Stimulated activated CD4-positive, alpha-beta T cell treated with anti-CD3 and anti-CD28 coated beads, Interleukin-4, amount 100 ng/mL, for 24 hours (primary cell): ENCODE data around the gene NTMT1.

Source experiments
- DNase-seq: peaks from one replicate; pipeline ENCODE4 v3.0.0-alpha.2; 2020

Gene NTMT1

DNA sequence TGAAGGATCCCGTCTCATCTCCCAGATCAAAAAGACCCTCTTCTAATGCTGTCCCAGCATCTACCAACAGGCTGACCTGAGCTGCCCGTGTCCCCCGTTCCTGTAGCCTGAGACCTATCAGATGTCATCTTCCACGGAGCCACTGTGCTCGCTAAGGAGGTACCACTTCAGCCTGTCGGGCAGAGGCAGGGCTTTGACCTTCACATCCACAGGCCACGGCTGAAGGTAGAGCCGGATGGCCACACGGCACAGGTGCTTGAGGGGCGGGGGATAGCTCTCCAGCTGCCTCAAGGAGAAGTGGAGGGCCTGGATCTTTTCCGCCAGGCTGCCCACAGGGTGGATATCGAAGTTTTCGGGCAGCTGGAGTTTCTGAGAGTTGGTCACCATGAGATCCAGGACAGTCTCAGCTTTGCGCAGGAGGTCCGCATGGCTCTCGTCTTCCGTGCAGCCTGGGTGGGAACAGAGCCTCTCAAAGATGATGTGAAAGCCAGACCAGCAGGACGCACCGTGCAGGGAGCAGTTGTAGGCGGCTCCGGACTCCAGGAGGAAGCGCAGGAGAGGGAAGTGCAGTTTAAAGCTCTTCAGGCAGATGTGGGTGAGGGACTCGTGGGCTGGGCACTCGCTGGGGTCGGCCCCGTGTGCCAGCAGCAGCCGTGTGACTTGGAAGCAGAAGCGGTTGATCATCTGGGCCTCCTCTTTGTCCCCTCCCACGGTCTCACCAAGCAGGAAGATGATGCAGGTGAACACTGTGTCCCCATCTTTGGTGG lies 11.9 kb downstream of the NTMT1 start:
- no peak for DNase-seq

DNA sequence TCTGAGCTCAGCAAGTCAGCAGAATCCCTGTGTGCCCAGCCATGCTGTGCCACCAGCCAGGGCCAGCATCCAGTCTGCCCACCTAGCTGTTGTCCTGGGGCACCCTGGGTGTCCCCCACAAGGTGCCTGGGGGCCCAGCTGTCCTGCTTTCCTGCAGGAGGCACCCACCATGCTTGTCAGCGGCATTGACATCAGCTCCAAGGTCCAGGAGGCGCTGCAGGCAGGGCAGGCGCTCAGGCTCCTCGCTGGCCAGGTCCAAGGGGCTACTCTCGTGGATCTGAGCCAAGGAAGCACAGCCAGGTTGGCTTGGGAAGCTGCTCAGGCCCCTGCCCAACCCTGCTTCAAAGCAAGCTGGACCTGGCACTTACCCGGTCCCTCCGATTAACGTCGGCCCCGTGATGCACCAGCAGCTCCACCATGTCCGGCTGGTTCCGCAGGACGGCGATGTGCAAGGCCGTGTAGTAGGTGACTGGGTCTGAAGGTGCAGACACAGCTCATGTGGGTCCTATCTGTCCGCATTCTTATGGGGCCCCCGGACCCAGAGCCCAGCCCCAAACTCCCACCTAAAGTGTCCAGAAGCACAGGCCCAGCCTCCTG lies 13.2 kb downstream of the NTMT1 start:
- DNase-seq = no peak

DNA sequence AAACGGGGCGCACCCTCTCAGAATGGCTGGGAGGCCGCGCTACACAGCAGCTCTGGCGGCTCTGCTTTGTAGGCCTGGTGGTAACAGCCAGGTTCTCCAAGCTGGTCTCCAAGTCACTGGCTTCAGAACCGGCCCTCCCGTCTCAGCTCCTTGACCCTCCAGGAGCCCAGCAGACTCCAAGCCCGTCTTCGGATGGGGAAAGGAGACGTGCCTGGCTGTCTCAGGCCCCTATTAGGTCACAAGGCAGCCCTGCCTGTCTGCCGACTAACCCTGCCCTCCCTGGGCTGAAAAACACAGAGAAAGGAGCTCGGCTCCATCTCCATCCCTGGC lies 13.8 kb downstream of the NTMT1 start:
- DNase-seq = no peak

GRCh38 chr9:129640086-129640870 lies 14.3 kb downstream of the NTMT1 start:
- no peak for DNase-seq

- no peak for DNase-seq
Measured at GRCh38 chr9:129640871-129641749, 15.1 kb downstream of the NTMT1 start.

GRCh38 chr9:129641750-129642585 lies 16.0 kb downstream of the NTMT1 start, which contains the start of gene ASB6:
Gene ASB6 (minus strand): TSS chr9:129642151. CDS start chr9:129641999, 152 bp downstream.
- peak; percentile 96 for DNase-seq

- DNase-seq = no peak
Measured at GRCh38 chr9:129643706-129644105, 17.7 kb downstream of the NTMT1 start.

GRCh38 chr9:129644365-129644764 lies 18.4 kb downstream of the NTMT1 start:
- no peak for DNase-seq

DNA sequence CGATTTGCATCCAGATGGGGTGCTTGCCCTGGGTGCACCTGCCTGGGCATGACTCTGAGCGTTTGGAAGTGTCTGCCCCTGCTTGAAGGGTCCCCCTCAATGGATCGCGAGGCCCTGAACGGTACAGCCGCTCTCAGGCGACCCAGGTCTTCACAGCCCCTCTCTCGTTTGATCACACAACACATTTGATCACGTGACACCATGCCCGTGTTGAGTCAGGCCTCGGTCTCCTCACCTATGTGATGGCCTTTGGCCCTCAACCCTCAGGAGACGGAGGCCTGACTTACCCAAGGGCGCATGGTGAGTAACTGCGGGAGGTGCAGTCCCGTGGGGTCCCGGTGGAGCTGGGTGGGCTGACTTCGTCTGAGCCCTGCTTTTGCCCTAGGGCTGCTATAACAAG lies 18.9 kb downstream of the NTMT1 start:
- DNase-seq = no peak

- DNase-seq = no peak
Measured at GRCh38 chr9:129646252-129646651, 20.3 kb downstream of the NTMT1 start.

DNA sequence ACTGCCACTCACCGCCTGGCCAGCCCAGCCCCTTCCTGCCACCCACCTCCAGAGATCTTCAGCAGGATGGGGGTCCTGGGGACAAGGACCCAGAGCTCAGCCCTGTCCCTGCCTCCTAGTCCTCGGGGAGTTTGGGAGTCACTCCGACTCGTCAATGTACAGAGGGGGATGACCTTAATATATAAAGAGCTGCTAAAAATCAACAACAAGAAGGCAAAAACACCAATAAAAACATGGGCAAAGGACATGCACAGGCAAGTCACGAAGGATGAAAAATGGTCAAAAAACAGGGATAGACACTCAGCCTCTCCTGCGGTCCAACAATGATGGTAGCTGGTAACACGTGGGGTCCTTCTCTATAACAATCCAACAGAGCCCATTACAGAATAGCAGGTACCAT lies 20.7 kb downstream of the NTMT1 start:
- DNase-seq = no peak

DNA sequence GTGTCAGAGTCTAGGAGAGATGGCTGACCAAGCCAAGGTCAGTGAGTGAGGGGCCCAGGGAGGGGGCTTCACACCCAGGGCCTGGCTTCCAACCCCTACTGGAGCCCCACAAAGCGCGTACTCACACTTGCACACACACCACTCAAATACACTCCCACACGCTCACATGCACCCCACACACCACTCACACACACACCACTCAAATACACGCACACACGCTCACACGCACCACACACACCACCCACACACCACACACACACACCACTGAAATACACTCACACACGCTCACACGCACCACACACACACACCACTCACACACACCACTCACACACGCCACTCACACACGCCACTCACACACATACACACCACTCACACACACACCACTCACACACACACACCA lies 21.7 kb downstream of the NTMT1 start:
- DNase-seq = no peak

- DNase-seq = no peak
Measured at GRCh38 chr9:129648092-129648763, 22.3 kb downstream of the NTMT1 start.

DNA sequence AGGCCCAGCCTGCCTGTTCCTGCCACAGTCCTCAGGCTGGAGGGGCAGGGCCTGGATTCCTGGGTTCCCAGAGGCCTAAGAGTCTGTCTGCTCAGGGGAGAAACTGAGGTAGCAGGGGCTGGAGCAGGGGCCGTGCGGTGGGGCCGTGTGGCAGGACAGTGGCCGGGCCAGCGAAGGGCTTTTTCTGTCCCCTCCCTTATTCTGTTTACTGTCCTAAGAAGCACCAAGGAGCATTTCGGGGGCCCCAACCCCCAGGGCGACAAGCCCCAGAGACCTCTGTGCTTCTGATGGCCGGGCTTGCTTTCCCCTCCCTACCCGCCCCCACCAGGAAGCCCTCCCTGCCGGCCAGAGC lies 22.8 kb downstream of the NTMT1 start:
- DNase-seq = no peak

- no peak for DNase-seq
Measured at GRCh38 chr9:129649726-129650679, 24.0 kb downstream of the NTMT1 start.

DNA sequence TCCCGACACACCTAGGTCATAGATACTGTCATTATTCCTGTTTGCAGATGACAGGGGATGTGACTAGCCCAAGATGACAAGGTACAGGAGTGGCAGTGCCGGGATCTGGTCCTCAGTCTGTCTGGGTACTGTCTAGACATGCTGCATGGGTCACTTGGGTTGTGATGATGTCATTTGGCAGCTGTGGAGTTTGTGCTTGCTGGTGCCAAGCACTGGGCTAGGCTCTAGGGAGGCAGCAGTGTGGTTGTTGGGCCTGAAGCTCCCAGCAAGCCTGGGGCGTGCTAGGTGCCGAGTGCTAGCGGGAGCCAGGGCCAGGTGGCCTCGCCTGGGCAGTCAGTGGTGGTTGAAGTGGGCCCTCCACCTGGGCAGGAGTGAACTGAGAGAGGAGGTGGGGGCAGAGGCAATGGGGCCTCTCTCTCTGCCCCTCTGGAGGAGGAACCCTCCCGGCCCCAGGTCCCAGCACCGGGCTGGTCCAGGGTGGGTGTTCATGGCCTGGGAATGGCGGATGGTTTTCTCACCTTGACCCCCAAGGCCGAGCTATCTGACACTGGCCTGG lies 24.8 kb downstream of the NTMT1 start:
- DNase-seq = no peak

DNA sequence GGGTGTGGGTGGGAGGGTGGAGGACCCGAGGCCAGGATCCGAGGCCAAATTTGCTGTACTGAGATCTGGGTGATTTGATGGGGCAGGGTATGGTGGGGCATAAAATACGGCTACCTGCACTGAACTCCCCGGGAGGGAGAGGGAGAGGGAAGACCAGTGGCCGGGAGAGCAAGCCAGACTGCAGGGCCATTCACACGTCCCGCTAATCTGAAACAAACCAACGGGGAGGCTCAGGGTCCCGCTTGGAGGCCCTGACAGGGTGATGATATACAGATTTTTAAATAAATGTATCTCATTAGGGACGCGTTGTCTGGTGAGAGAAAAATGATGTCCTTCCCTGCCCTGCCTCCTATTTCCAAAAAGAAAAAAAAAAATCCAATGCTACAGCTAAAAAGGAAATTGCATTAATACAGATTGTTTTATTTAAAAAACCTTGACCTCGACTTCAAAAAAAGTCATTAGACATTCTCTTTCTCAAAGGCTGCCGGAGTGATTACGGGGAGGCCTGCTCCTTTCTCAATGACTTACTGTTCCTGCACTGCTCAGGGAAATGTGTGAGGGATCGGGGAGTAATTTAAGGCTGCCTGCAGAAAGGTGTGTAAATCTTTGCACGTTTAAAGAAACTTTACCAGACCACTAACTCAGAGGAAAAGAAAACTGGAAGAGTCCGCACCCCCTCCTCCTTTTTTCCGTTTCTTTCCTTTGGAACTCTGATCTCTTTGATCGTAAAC lies 28.0 kb downstream of the NTMT1 start:
- no peak for DNase-seq

- no peak for DNase-seq
Measured at GRCh38 chr9:129654554-129655040, 28.6 kb downstream of the NTMT1 start.

GRCh38 chr9:129655154-129655553 lies 29.2 kb downstream of the NTMT1 start:
- DNase-seq = no peak
